A673 (cell line): Measurements from ENCODE around the gene NHS.

ENCODE experiments used
- EZH2 ChIP-seq: fragments of 200-600 bp; sonication (generic); IDR thresholded peaks from 2 replicates; pipeline ENCODE4 v1.6.1; 2017; ENCODE audit warnings: borderline replicate concordance, low read depth, mild to moderate bottlenecking, mixed read lengths, antibody characterized with exemption, low read length; ENCODE audit not compliant: poor library complexity, severe bottlenecking
- TF ChIP-seq, protein P1 (sequence below): fragments of 300-800, 200-600 bp; sonication (generic); conservative IDR thresholded peaks from 2 replicates; pipeline ENCODE4 v1.5.1; 2017; ENCODE audit warnings: low read depth, mild to moderate bottlenecking, antibody characterized with exemption, low read length, moderate library complexity, mixed read lengths

DNA sequence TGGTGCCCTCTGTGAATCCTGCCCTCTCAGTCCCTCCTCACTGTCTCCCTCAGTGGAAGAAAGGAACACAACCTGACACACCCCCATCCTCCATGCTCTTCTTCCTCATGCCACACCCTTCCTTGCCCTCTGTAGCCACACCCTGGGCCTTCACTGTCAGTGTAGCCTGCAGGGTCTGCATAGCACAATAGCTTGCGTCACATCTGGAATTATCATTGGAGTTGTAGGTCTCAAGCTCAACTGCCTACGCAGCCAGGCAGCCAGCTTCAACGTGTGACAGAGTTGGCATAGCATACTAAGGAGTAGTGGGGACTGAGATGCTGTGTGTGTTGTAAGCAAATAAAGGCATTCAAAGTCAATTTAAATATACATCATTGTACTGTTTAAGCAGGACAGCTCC is 248.8 kb downstream of the NHS start:
- TF ChIP-seq, protein P1, sequence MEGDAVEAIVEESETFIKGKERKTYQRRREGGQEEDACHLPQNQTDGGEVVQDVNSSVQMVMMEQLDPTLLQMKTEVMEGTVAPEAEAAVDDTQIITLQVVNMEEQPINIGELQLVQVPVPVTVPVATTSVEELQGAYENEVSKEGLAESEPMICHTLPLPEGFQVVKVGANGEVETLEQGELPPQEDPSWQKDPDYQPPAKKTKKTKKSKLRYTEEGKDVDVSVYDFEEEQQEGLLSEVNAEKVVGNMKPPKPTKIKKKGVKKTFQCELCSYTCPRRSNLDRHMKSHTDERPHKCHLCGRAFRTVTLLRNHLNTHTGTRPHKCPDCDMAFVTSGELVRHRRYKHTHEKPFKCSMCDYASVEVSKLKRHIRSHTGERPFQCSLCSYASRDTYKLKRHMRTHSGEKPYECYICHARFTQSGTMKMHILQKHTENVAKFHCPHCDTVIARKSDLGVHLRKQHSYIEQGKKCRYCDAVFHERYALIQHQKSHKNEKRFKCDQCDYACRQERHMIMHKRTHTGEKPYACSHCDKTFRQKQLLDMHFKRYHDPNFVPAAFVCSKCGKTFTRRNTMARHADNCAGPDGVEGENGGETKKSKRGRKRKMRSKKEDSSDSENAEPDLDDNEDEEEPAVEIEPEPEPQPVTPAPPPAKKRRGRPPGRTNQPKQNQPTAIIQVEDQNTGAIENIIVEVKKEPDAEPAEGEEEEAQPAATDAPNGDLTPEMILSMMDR = no peak
- TF ChIP-seq EZH2 = no peak
